ENCODE data around the gene CNOT6L. TPM values are rescaled to one million over a fixed set of nuclear protein-coding genes. Genes with fewer than 3 reads are reported as not detected.

CNOT6L gene
- total and polyA plus RNA-seq, 2 of the 13 experiments (the other 11 are each of a cell fraction or from before 2014, with no cell fraction given): 7.9 to 13.5 TPM

DNA sequence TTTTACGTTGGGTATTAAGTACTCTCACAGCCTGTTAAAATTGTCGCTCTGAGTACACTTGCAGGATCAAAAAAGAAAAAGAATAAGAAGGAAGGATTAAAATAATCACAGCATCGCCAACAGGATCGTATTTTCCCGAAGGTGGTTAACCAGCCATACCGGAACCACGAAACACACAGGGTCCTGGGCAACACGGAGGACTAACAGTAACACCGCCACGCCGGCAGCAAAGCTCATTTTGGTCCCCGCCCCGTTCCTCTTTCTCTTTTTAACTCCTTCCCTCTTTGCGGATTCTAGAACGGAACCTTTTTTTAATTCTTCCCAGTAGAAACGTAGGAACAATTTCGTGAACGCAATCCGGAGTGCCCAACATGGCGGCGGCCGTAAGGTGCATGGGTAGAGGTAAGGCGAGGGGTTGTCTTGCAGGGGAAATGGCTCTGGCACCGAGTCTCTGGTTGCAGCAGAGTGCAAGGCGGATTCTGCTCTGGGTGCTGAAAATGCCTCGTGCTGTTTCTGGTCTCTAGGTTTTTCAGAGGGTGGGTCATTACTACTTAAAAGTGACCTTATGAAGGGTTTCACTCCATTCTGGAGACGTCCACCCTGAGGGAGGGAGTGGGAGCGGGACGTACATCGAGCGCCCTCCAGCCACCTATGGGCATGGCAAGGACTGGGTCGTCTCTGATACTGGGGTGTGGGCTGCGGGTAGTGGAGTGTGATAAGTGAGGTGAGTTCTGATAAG, 43.5 kb upstream of the CNOT6L start, which contains the start of gene MRPL1 (continued):
- TF ChIP-seq JUNB (CRISPR knock-in tag; IDR thresholded peaks at IDR 0.05; ENCODE audit: borderline replicate concordance) (no peak; the same call in 1 of the 2 replicates), ZMYM4 (CRISPR knock-in tag; IDR thresholded peaks at IDR 0.05) (peak; percentile 91), ZNF839 (CRISPR knock-in tag; IDR thresholded peaks at IDR 0.05; ENCODE audit: borderline replicate concordance) (no peak), ZNF749 (CRISPR knock-in tag; IDR thresholded peaks at IDR 0.05; ENCODE audit: borderline replicate concordance) (no peak), ZNF761 (CRISPR knock-in tag; conservative IDR thresholded peaks at IDR 0.05) (0 out of 2 replicates have a peak, but pooled peaks have one; percentile 61), ZFP62 (CRISPR knock-in tag; IDR thresholded peaks at IDR 0.05) (no peak), ZNF782 (CRISPR knock-in tag; IDR thresholded peaks at IDR 0.05; ENCODE audit: borderline replicate concordance) (no peak), SMAD9 (CRISPR knock-in tag; IDR thresholded peaks at IDR 0.05) (peak; percentile 90; the same call in 1 of the 2 replicates), ZNF460 (CRISPR knock-in tag; IDR thresholded peaks at IDR 0.05; ENCODE audit: borderline replicate concordance) (no peak; the same call in 1 of the 2 replicates), ZBTB7B (CRISPR knock-in tag; IDR thresholded peaks at IDR 0.05) (peak; percentile 94), ZNF432 (CRISPR knock-in tag; IDR thresholded peaks at IDR 0.05; ENCODE audit: borderline replicate concordance) (no peak), ZNF773 (CRISPR knock-in tag; IDR thresholded peaks at IDR 0.05; ENCODE audit: borderline replicate concordance) (peak; percentile 51; the same call in 1 of the 2 replicates)
- TF ChIP-seq, protein P1, sequence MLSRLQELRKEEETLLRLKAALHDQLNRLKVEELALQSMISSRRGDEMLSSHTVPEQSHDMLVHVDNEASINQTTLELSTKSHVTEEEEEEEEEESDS (CRISPR knock-in tag; IDR thresholded peaks at IDR 0.05; ENCODE audit: borderline replicate concordance): 0 out of 2 replicates have a peak, but pooled peaks have one; percentile 71
- TF ChIP-seq, protein P2, sequence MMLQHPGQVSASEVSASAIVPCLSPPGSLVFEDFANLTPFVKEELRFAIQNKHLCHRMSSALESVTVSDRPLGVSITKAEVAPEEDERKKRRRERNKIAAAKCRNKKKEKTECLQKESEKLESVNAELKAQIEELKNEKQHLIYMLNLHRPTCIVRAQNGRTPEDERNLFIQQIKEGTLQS (CRISPR knock-in tag; IDR thresholded peaks at IDR 0.05): no peak; the same call in 1 of the 2 replicates
- TF ChIP-seq, protein P3, sequence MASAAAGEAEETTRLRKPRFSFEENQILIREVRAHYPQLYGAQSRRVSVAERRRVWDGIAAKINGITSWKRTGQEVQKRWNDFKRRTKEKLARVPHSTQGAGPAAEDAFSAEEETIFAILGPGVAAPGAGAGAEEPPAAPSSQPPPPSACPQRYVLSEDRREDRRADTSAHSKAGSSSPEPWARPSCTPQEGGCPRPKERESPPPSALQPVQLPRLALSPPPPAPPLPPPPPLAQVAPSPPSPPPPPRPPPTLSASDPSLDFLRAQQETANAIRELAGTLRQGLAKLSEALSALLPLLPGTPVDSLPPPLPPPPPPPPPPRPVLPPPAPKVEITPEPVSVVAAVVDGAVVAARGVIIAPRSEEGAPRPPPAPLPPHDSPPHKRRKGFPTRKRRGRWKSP (CRISPR knock-in tag; IDR thresholded peaks at IDR 0.05): peak; percentile 84
- TF ChIP-seq, protein P4, sequence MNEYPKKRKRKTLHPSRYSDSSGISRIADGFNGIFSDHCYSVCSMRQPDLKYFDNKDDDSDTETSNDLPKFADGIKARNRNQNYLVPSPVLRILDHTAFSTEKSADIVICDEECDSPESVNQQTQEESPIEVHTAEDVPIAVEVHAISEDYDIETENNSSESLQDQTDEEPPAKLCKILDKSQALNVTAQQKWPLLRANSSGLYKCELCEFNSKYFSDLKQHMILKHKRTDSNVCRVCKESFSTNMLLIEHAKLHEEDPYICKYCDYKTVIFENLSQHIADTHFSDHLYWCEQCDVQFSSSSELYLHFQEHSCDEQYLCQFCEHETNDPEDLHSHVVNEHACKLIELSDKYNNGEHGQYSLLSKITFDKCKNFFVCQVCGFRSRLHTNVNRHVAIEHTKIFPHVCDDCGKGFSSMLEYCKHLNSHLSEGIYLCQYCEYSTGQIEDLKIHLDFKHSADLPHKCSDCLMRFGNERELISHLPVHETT (CRISPR knock-in tag; conservative IDR thresholded peaks at IDR 0.05): peak; percentile 93
- TF ChIP-seq, protein P5, sequence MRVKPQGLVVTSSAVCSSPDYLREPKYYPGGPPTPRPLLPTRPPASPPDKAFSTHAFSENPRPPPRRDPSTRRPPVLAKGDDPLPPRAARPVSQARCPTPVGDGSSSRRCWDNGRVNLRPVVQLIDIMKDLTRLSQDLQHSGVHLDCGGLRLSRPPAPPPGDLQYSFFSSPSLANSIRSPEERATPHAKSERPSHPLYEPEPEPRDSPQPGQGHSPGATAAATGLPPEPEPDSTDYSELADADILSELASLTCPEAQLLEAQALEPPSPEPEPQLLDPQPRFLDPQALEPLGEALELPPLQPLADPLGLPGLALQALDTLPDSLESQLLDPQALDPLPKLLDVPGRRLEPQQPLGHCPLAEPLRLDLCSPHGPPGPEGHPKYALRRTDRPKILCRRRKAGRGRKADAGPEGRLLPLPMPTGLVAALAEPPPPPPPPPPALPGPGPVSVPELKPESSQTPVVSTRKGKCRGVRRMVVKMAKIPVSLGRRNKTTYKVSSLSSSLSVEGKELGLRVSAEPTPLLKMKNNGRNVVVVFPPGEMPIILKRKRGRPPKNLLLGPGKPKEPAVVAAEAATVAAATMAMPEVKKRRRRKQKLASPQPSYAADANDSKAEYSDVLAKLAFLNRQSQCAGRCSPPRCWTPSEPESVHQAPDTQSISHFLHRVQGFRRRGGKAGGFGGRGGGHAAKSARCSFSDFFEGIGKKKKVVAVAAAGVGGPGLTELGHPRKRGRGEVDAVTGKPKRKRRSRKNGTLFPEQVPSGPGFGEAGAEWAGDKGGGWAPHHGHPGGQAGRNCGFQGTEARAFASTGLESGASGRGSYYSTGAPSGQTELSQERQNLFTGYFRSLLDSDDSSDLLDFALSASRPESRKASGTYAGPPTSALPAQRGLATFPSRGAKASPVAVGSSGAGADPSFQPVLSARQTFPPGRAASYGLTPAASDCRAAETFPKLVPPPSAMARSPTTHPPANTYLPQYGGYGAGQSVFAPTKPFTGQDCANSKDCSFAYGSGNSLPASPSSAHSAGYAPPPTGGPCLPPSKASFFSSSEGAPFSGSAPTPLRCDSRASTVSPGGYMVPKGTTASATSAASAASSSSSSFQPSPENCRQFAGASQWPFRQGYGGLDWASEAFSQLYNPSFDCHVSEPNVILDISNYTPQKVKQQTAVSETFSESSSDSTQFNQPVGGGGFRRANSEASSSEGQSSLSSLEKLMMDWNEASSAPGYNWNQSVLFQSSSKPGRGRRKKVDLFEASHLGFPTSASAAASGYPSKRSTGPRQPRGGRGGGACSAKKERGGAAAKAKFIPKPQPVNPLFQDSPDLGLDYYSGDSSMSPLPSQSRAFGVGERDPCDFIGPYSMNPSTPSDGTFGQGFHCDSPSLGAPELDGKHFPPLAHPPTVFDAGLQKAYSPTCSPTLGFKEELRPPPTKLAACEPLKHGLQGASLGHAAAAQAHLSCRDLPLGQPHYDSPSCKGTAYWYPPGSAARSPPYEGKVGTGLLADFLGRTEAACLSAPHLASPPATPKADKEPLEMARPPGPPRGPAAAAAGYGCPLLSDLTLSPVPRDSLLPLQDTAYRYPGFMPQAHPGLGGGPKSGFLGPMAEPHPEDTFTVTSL (CRISPR knock-in tag; IDR thresholded peaks at IDR 0.05; ENCODE audit: borderline replicate concordance): peak; percentile 43; the same call in 1 of the 2 replicates
